ENCODE results near the gene SAP30BP.

Gene SAP30BP

GRCh38 chr17:75666959-75667790 lies at the start of gene SAP30BP, which contains the start of gene RECQL5:
Gene SAP30BP (plus strand): TSS chr17:75667338. CDS start chr17:75667373, 35 bp downstream.
Gene RECQL5 (minus strand): TSS chr17:75667154. CDS start chr17:75666557, 597 bp downstream.
- peak; percentile 98 for DNase-seq (ENCODE audit: low read depth)

- no peak for DNase-seq (ENCODE audit: low read depth)
Observed at GRCh38 chr17:75617675-75618074, 49.5 kb upstream of the SAP30BP start.

- DNase-seq (ENCODE audit: low read depth): no peak
Observed at GRCh38 chr17:75619506-75620431, 47.4 kb upstream of the SAP30BP start.

GRCh38 chr17:75621489-75621888 lies 45.6 kb upstream of the SAP30BP start:
- no peak for DNase-seq (ENCODE audit: low read depth)

- no peak for DNase-seq (ENCODE audit: low read depth)
Observed at GRCh38 chr17:75622076-75622475, 45.1 kb upstream of the SAP30BP start.

- DNase-seq (ENCODE audit: low read depth): no peak
Observed at GRCh38 chr17:75622771-75623273, 44.3 kb upstream of the SAP30BP start.

- no peak for DNase-seq (ENCODE audit: low read depth)
Observed at GRCh38 chr17:75623386-75623785, 43.8 kb upstream of the SAP30BP start.

- DNase-seq (ENCODE audit: low read depth): no peak
Observed at GRCh38 chr17:75624021-75624420, 43.1 kb upstream of the SAP30BP start.

GRCh38 chr17:75624714-75625345 lies 42.3 kb upstream of the SAP30BP start:
- no peak for DNase-seq (ENCODE audit: low read depth)

- DNase-seq (ENCODE audit: low read depth): no peak
Observed at GRCh38 chr17:75625813-75626486, 41.2 kb upstream of the SAP30BP start.

GRCh38 chr17:75626496-75627038 lies 40.6 kb upstream of the SAP30BP start:
- no peak for DNase-seq (ENCODE audit: low read depth)

GRCh38 chr17:75627094-75627493 lies 40.0 kb upstream of the SAP30BP start:
- no peak for DNase-seq (ENCODE audit: low read depth)

- no peak for DNase-seq (ENCODE audit: low read depth)
Observed at GRCh38 chr17:75628425-75628824, 38.7 kb upstream of the SAP30BP start.

- DNase-seq (ENCODE audit: low read depth): no peak
Observed at GRCh38 chr17:75629157-75629556, 38.0 kb upstream of the SAP30BP start.

GRCh38 chr17:75630071-75630917 lies 36.8 kb upstream of the SAP30BP start:
- no peak for DNase-seq (ENCODE audit: low read depth)

- DNase-seq (ENCODE audit: low read depth): no peak
Observed at GRCh38 chr17:75631353-75631752, 35.8 kb upstream of the SAP30BP start.

GRCh38 chr17:75632428-75632827 lies 34.7 kb upstream of the SAP30BP start:
- DNase-seq (ENCODE audit: low read depth): no peak

- DNase-seq (ENCODE audit: low read depth): peak; percentile 77
Observed at GRCh38 chr17:75632863-75633485, 34.2 kb upstream of the SAP30BP start, which contains the start of gene SMIM5. Gene SMIM5 (plus strand): TSS chr17:75633434. CDS start chr17:75640202, 6,768 bp downstream.

Data from activated gamma-delta T cell treated with anti-CD3 and anti-CD28 coated beads, Interleukin-2, amount 50 U/mL, for 16 hours (primary cell).